HCT116 (cell line): Measurements from ENCODE around the gene AK5. TPM values are rescaled to one million over a fixed set of nuclear protein-coding genes. Genes with fewer than 3 reads are reported as not detected.

ENCODE experiments used
- ATAC-seq: fragments of 200-7000 bp; cut with Tn5 transposase; 2 replicates; pipeline ENCODE4 v1.9.1; 2020; ENCODE audit warnings: mild to moderate bottlenecking, moderate library complexity
- BruUV-seq: library from RNA; stranded (reverse); fragments of 400-500 nt; replicated peaks from 2 replicates; lab custom pipeline; 2021; lab: Mats Ljungman, UMichigan
- CTCF ChIA-PET: fragments of 300-600 bp; sonication (Branson Sonifier 250); formaldehyde crosslinking; loops from one replicate; lab custom pipeline; 2021; ENCODE audit warnings: antibody characterized with exemption; lab: Charles Lee
- POLR2A ChIA-PET: fragments of 300-600, 350-600 bp; sonication (Branson Sonifier 250); formaldehyde crosslinking; loops from one replicate; lab custom pipeline; 2021; ENCODE audit warnings: antibody characterized with exemption; lab: Charles Lee
- RAD21 ChIA-PET, 2 experiments: fragments of 300-600 bp; sonication (Branson Sonifier 250); formaldehyde crosslinking; loops; one replicate each; lab custom pipeline; 2023; ENCODE audit warnings: low total read pairs in 2 of 2; ENCODE audit not compliant: uncharacterized antibody in 2 of 2, unreplicated experiment in 2 of 2, low non-redundant PET in 1 of 2; lab: Charles Lee
- DNase-seq: peaks from one replicate; pipeline ENCODE4 v3.0.0-alpha.2; 2010; ENCODE audit warnings: low read depth, low spot score
- H2AFZ ChIP-seq: fragments of 200-600 bp; shearing (Covaris generic), sonication (generic); 2 replicates; pipeline ENCODE4 v1.6.1; 2017; ENCODE audit warnings: low read depth, mixed run types, mixed read lengths, antibody characterized with exemption, low read length; ENCODE audit not compliant: poor library complexity, severe bottlenecking
- H3K27ac ChIP-seq: 2 replicates; pipeline ENCODE4 v1.5.1; 2012; ENCODE audit warnings: low read depth, low read length
- H3K27me3 ChIP-seq: fragments of 200-600 bp; sonication (generic); 2 replicates; pipeline ENCODE4 v1.6.1; 2016; ENCODE audit warnings: mixed run types, low read length, mixed read lengths; ENCODE audit not compliant: insufficient read depth
- H3K36me3 ChIP-seq, 2 experiments: fragments of 200-500 bp in 1 of 2; fragments of 200-600 bp in 1 of 2; sonication (Bioruptor generic) in 1 of 2; sonication (generic) in 1 of 2; 2 replicates each; pipeline versions ENCODE4 v1.5.1 to v1.6.1; 2014 to 2016; ENCODE audit warnings: low read length in 2 of 2, inconsistent platforms in 1 of 2, mixed read lengths in 1 of 2, mixed run types in 1 of 2; ENCODE audit not compliant: insufficient read depth in 2 of 2, control insufficient read depth in 1 of 2
- H3K4me1 ChIP-seq, 2 experiments: fragments of 200-600 bp in 1 of 2; sonication (generic) in 1 of 2; 2 replicates each; pipeline versions ENCODE4 v1.5.1 to v1.6.1; 2012 to 2017; ENCODE audit warnings: low read length in 2 of 2, inconsistent platforms in 1 of 2, mild to moderate bottlenecking in 1 of 2, mixed read lengths in 1 of 2, mixed run types in 1 of 2, moderate library complexity in 1 of 2; ENCODE audit not compliant: insufficient read depth in 2 of 2, control insufficient read depth in 1 of 2
- H3K4me2 ChIP-seq: fragments of 200-600 bp; sonication (generic); 2 replicates; pipeline ENCODE4 v1.6.1; 2017; ENCODE audit warnings: mixed run types, low read length, mixed read lengths
- H3K4me3 ChIP-seq, 2 experiments: fragments of 200-600 bp in 1 of 2; sonication (generic) in 1 of 2; replicated peaks in 1 of 2; 2 replicates each; pipeline ENCODE4 v1.5.1; 2011 to 2016; ENCODE audit warnings: low read length in 2 of 2, control low read depth in 1 of 2, low read depth in 1 of 2, mild to moderate bottlenecking in 1 of 2, mixed read lengths in 1 of 2, mixed run types in 1 of 2
- H3K79me2 ChIP-seq: fragments of 200-600 bp; sonication (generic); 2 replicates; pipeline ENCODE4 v1.6.1; 2017; ENCODE audit warnings: mild to moderate bottlenecking, mixed run types, low read length, moderate library complexity, mixed read lengths; ENCODE audit not compliant: insufficient read depth
- H3K9ac ChIP-seq: fragments of 200-600 bp; sonication (generic); 2 replicates; pipeline ENCODE4 v1.6.1; 2016; ENCODE audit warnings: low read length, mixed read lengths
- H3K9me2 ChIP-seq: fragments of 200-600 bp; sonication (generic), shearing (Covaris generic); 2 replicates; pipeline ENCODE4 v1.6.1; 2017; ENCODE audit warnings: mixed run types, mild to moderate bottlenecking, moderate library complexity; ENCODE audit not compliant: insufficient read depth
- H3K9me3 ChIP-seq, 2 experiments: fragments of 200-500 bp in 1 of 2; fragments of 200-600 bp in 1 of 2; sonication (Bioruptor generic) in 1 of 2; sonication (generic) in 1 of 2; 2 replicates each; pipeline ENCODE4 v1.6.1; 2014 to 2017; ENCODE audit warnings: low read length in 2 of 2, mixed read lengths in 2 of 2, inconsistent platforms in 1 of 2, low read depth in 1 of 2, mild to moderate bottlenecking in 1 of 2, mixed run types in 1 of 2, moderate library complexity in 1 of 2; ENCODE audit not compliant: control insufficient read depth in 1 of 2, insufficient read depth in 1 of 2
- H4K20me1 ChIP-seq: fragments of 200-600 bp; sonication (generic), shearing (Covaris generic); 2 replicates; pipeline ENCODE4 v1.6.1; 2017; ENCODE audit warnings: mixed run types, mild to moderate bottlenecking, moderate library complexity; ENCODE audit not compliant: insufficient read depth
- CBX3 ChIP-seq: IDR thresholded peaks from 2 replicates; pipeline ENCODE4 v1.6.1; 2012; ENCODE audit warnings: low read depth
- CEBPB ChIP-seq: IDR thresholded peaks from 2 replicates; pipeline ENCODE4 v1.6.1; 2012; ENCODE audit warnings: low read depth
- CTCF ChIP-seq, 3 experiments: fragments of 200-600 bp in 1 of 3; sonication (generic) in 1 of 3; IDR thresholded peaks in 2 of 3; conservative IDR thresholded peaks in 1 of 3; 2 replicates each; pipeline ENCODE4 v1.5.1; 2012 to 2017; ENCODE audit warnings: low read depth in 2 of 3, low read length in 2 of 3, antibody characterized with exemption in 1 of 3, borderline replicate concordance in 1 of 3, control low read depth in 1 of 3, mild to moderate bottlenecking in 1 of 3, mixed read lengths in 1 of 3, mixed run types in 1 of 3, moderate library complexity in 1 of 3; ENCODE audit not compliant: insufficient read depth in 1 of 3
- EGR1 ChIP-seq: IDR thresholded peaks from 2 replicates; pipeline ENCODE4 v1.6.1; 2012; ENCODE audit warnings: low read depth
- ELF1 ChIP-seq: IDR thresholded peaks from 2 replicates; pipeline ENCODE4 v1.6.1; 2012; ENCODE audit warnings: low read depth, borderline replicate concordance
- EZH2 ChIP-seq: fragments of 200-600 bp; sonication (generic); IDR thresholded peaks from 2 replicates; pipeline ENCODE4 v1.6.1; 2017; ENCODE audit warnings: antibody characterized with exemption, mixed run types
- FOSL1 ChIP-seq: IDR thresholded peaks from 2 replicates; pipeline ENCODE4 v1.6.1; 2012; ENCODE audit warnings: low read depth
- JUND ChIP-seq: IDR thresholded peaks from 2 replicates; pipeline ENCODE4 v1.6.1; 2012
- MAX ChIP-seq: IDR thresholded peaks from 2 replicates; pipeline ENCODE4 v1.6.1; 2012
- POLR2A ChIP-seq: IDR thresholded peaks from 2 replicates; pipeline ENCODE4 v1.7.0; 2011; ENCODE audit warnings: borderline replicate concordance; ENCODE audit not compliant: insufficient read depth, insufficient read length; ENCODE audit errors: extremely low read depth
- POLR2AphosphoS5 ChIP-seq: IDR thresholded peaks from 2 replicates; pipeline ENCODE4 v1.6.1; 2011; ENCODE audit warnings: mild to moderate bottlenecking, low read depth, low read length, moderate library complexity
- RAD21 ChIP-seq: IDR thresholded peaks from 2 replicates; pipeline ENCODE4 v1.6.1; 2012; ENCODE audit warnings: low read depth, mild to moderate bottlenecking
- REST ChIP-seq: IDR thresholded peaks from 2 replicates; pipeline ENCODE4 v1.6.1; 2012; ENCODE audit warnings: low read depth
- SIN3A ChIP-seq: IDR thresholded peaks from 2 replicates; pipeline ENCODE4 v1.6.1; 2012; ENCODE audit warnings: low read depth
- SP1 ChIP-seq: IDR thresholded peaks from 2 replicates; pipeline ENCODE4 v1.6.1; 2012; ENCODE audit warnings: low read depth
- SRF ChIP-seq: IDR thresholded peaks from 2 replicates; pipeline ENCODE4 v1.6.1; 2012; ENCODE audit warnings: low read depth
- YY1 ChIP-seq: IDR thresholded peaks from 2 replicates; pipeline ENCODE4 v1.6.1; 2011; ENCODE audit warnings: low read length, low read depth, moderate library complexity, mild to moderate bottlenecking; ENCODE audit not compliant: insufficient replicate concordance; ENCODE audit errors: extremely low read depth
- ZBTB33 ChIP-seq: IDR thresholded peaks from 2 replicates; pipeline ENCODE4 v1.6.1; 2011; ENCODE audit warnings: mild to moderate bottlenecking, low read length, moderate library complexity; ENCODE audit not compliant: insufficient replicate concordance; ENCODE audit errors: extremely low read depth
- ZFX ChIP-seq: fragments of 450-650 bp; IDR thresholded peaks from 2 replicates; pipeline ENCODE4 v1.6.1; 2017
- ZNF274 ChIP-seq: fragments of 200-500 bp; sonication (Bioruptor generic); IDR thresholded peaks from 2 replicates; pipeline ENCODE4 v1.6.1; 2014; ENCODE audit warnings: mild to moderate bottlenecking, low read depth, low read length, inconsistent platforms
- intact Hi-C: fragments of 100-400 bp; cut with micrococcal nuclease; formaldehyde crosslinking; loops from 2 replicates; pipeline ENCODE4 v1.10.0; 2022
- total RNA-seq: library from RNA; stranded (reverse); gene quantifications from one replicate; pipeline ENCODE4 v1.2.1, GENCODE V29; 2021; ENCODE audit not compliant: unreplicated experiment

Gene AK5
- total RNA-seq, 1 experiment from 2014 or later: 0.22 TPM

GRCh38 chr1:77589231-77589630 is 307.4 kb downstream of the AK5 start:
- no peaks in the 10 kb centered on the region for H3K4me1 ChIP-seq
- H3K36me3 ChIP-seq: no peaks in the 10 kb centered on the region
- intact Hi-C loops: no loop called here
- ChIA-PET POLR2A (interaction anchor here (0.5 kb wide), 1 partner anchor 94 kb away, joined by 3 read pairs; no protein-coding TSS in a partner anchor), CTCF (no interaction called here), RAD21 (no interaction called here)
- no TSS peak for BruUV-seq
- peaks cover 68% of the 10 kb centered on the region for H3K79me2 ChIP-seq
- no peaks in the 10 kb centered on the region for H3K9me3 ChIP-seq
- H3K27me3 ChIP-seq: no peaks in the 10 kb centered on the region
- DNase-seq (no peak), ATAC-seq (no peak)
- no peak overlapping the region for H3K4me3 ChIP-seq
- no peak for TF ChIP-seq SP1
- TF ChIP-seq CEBPB: no peak
- TF ChIP-seq ZNF274: no peak
- no peak for TF ChIP-seq POLR2A
- TF ChIP-seq EGR1: no peak
- TF ChIP-seq CTCF (IDR thresholded peaks at IDR 0.05 in 2 of 3, conservative IDR thresholded peaks at IDR 0.05 in 1 of 3; ENCODE audit: borderline replicate concordance in 1 of 3, insufficient read depth in 1 of 3, low read depth in 2 of 3, low read length in 2 of 3): no peak
- no peak for TF ChIP-seq RAD21
- TF ChIP-seq EZH2: no peak
- no peak for TF ChIP-seq JUND
- TF ChIP-seq ZBTB33: no peak
- no peak for TF ChIP-seq SRF
- TF ChIP-seq FOSL1: no peak
- TF ChIP-seq SIN3A: no peak
- no peak for TF ChIP-seq ZFX
- no peak for TF ChIP-seq ELF1
- no peak for TF ChIP-seq CBX3
- no peak for TF ChIP-seq MAX
- no peak for TF ChIP-seq YY1
- no peak for TF ChIP-seq REST
- no peak for TF ChIP-seq POLR2AphosphoS5
- no peak overlapping the region for H2AFZ ChIP-seq
- H3K9ac ChIP-seq: no peak overlapping the region
- H3K27ac ChIP-seq: no peak overlapping the region
- peaks cover 10% of the 10 kb centered on the region; the same call in 1 of the 2 replicates for H4K20me1 ChIP-seq
- no peak overlapping the region for H3K4me2 ChIP-seq
- H3K9me2 ChIP-seq: no peaks in the 10 kb centered on the region
